ENCODE data around the gene MOV10.

MOV10 gene

GRCh38 chr1:112711041-112711440 lies 36.6 kb downstream of the MOV10 start:
- no peak overlapping the region for H2BK15ac ChIP-seq (ENCODE audit: low read length)
- no peak for DNase-seq (ENCODE audit: low spot score)
- no peak overlapping the region for H3K4me3 ChIP-seq (ENCODE audit: low read length in 2 of 2)
- peaks cover 11 to 14% of the 10 kb centered on the region in 2 donors for H3K4me1 ChIP-seq (ENCODE audit: control insufficient read depth in 2 of 2, insufficient read depth in 1 of 2, low read depth in 1 of 2, low read length in 2 of 2)
- no peak overlapping the region for H3K4ac ChIP-seq (ENCODE audit: low read length)
- no peaks in the 10 kb centered on the region for H3K79me1 ChIP-seq (ENCODE audit: low read depth, low read length)
- H3K14ac ChIP-seq (ENCODE audit: low read length), result no peak overlapping the region
- H3K18ac ChIP-seq (ENCODE audit: low read length), result no peak overlapping the region
- no peak overlapping the region for H4K8ac ChIP-seq (ENCODE audit: low read depth, low read length)
- WGBS, 2 donors (ENCODE audit: extremely low coverage in 2 of 2, insufficient read length in 2 of 2, insufficient replicate concordance in 1 of 2), result no CpG with 5 or more reads among the region's 7 CpGs
- H3K4me2 ChIP-seq (ENCODE audit: insufficient read depth, low read length, poor library complexity, severe bottlenecking), result no peak overlapping the region
- H3K27ac ChIP-seq (replicated peaks; ENCODE audit: low read length), result no peak overlapping the region
- H2AK5ac ChIP-seq (ENCODE audit: low read depth, low read length), result no peak overlapping the region
- H3K9ac ChIP-seq (ENCODE audit: low read depth, low read length, poor library complexity), result no peak overlapping the region
- no peak overlapping the region for H3K23ac ChIP-seq (ENCODE audit: low read depth, low read length, poor library complexity)
- no peak overlapping the region for H4K91ac ChIP-seq (ENCODE audit: low read depth, low read length, poor library complexity)
- no peak overlapping the region for H2AFZ ChIP-seq (ENCODE audit: low read length)
- H2BK12ac ChIP-seq (ENCODE audit: low read length), result no peak overlapping the region
- no peaks in the 10 kb centered on the region for H3K36me3 ChIP-seq (replicated peaks in 1 of 2; ENCODE audit: control insufficient read depth in 2 of 2, insufficient read depth in 2 of 2, low read length in 2 of 2)
- no peak overlapping the region for H2BK120ac ChIP-seq (ENCODE audit: low read depth, low read length)
- H2BK5ac ChIP-seq (ENCODE audit: low read length), result no peak overlapping the region
- no peaks in the 10 kb centered on the region for H3K9me3 ChIP-seq (replicated peaks in 1 of 2; ENCODE audit: control insufficient read depth in 2 of 2, insufficient read depth in 1 of 2, low read depth in 1 of 2, low read length in 2 of 2)
- H3K27me3 ChIP-seq (ENCODE audit: control insufficient read depth in 3 of 3, insufficient read depth in 3 of 3, low read depth in 1 of 3, low read length in 3 of 3), result peaks cover 8 to 68% (median 24%) of the 10 kb centered on the region in 3 experiments

- DNase-seq (ENCODE audit: low spot score), result no peak
- Histone ChIP-seq H3K14ac (ENCODE audit: low read length) (no peak overlapping the region), H3K9me3 (replicated peaks in 1 of 2; ENCODE audit: control insufficient read depth in 2 of 2, insufficient read depth in 1 of 2, low read depth in 1 of 2, low read length in 2 of 2) (no peaks in the 10 kb centered on the region), H4K8ac (ENCODE audit: low read depth, low read length) (no peak overlapping the region), H3K4me3 (ENCODE audit: low read length in 2 of 2) (no peak overlapping the region), H4K91ac (ENCODE audit: low read depth, low read length, poor library complexity) (no peak overlapping the region), H2BK15ac (ENCODE audit: low read length) (no peak overlapping the region), H3K4me2 (ENCODE audit: insufficient read depth, low read length, poor library complexity, severe bottlenecking) (no peak overlapping the region), H2AFZ (ENCODE audit: low read length) (peak overlapping the region; percentile 69), H3K79me1 (ENCODE audit: low read depth, low read length) (no peaks in the 10 kb centered on the region), H3K27ac (replicated peaks; ENCODE audit: low read length) (no peak overlapping the region), H3K23ac (ENCODE audit: low read depth, low read length, poor library complexity) (peak overlapping the region; percentile 67), H2AK5ac (ENCODE audit: low read depth, low read length) (peak overlapping the region; percentile 57), H2BK12ac (ENCODE audit: low read length) (no peak overlapping the region), H3K27me3 (ENCODE audit: control insufficient read depth in 3 of 3, insufficient read depth in 3 of 3, low read depth in 1 of 3, low read length in 3 of 3) (peaks cover 8 to 71% (median 25%) of the 10 kb centered on the region in 3 experiments), H2BK5ac (ENCODE audit: low read length) (no peak overlapping the region), H3K9ac (ENCODE audit: low read depth, low read length, poor library complexity) (peak overlapping the region; percentile 54), H3K4me1 (ENCODE audit: control insufficient read depth in 2 of 2, insufficient read depth in 1 of 2, low read depth in 1 of 2, low read length in 2 of 2) (peaks cover 11 to 15% of the 10 kb centered on the region in 2 donors), H3K4ac (ENCODE audit: low read length) (no peak overlapping the region), H2BK120ac (ENCODE audit: low read depth, low read length) (no peak overlapping the region), H3K18ac (ENCODE audit: low read length) (no peak overlapping the region), H3K36me3 (replicated peaks in 1 of 2; ENCODE audit: control insufficient read depth in 2 of 2, insufficient read depth in 2 of 2, low read length in 2 of 2) (no peaks in the 10 kb centered on the region)
- no CpG with 5 or more reads among the region's 11 CpGs for WGBS, 2 donors (ENCODE audit: extremely low coverage in 2 of 2, insufficient read length in 2 of 2, insufficient replicate concordance in 1 of 2)
These were observed 37.2 kb downstream of the MOV10 start for GRCh38 chr1:112711670-112712069.

- no peaks in the 10 kb centered on the region for H3K79me1 ChIP-seq (ENCODE audit: low read depth, low read length)
- H3K27ac ChIP-seq (replicated peaks; ENCODE audit: low read length), result no peak overlapping the region
- H3K14ac ChIP-seq (ENCODE audit: low read length), result no peak overlapping the region
- peaks cover 8 to 76% (median 25%) of the 10 kb centered on the region in 3 experiments for H3K27me3 ChIP-seq (ENCODE audit: control insufficient read depth in 3 of 3, insufficient read depth in 3 of 3, low read depth in 1 of 3, low read length in 3 of 3)
- no peak for DNase-seq (ENCODE audit: low spot score)
- peaks cover 11 to 15% of the 10 kb centered on the region in 2 donors for H3K4me1 ChIP-seq (ENCODE audit: control insufficient read depth in 2 of 2, insufficient read depth in 1 of 2, low read depth in 1 of 2, low read length in 2 of 2)
- no peak overlapping the region for H2BK15ac ChIP-seq (ENCODE audit: low read length)
- H2BK12ac ChIP-seq (ENCODE audit: low read length), result no peak overlapping the region
- no peak overlapping the region for H3K18ac ChIP-seq (ENCODE audit: low read length)
- H2AFZ ChIP-seq (ENCODE audit: low read length), result no peak overlapping the region
- peak overlapping the region; percentile 45 for H3K23ac ChIP-seq (ENCODE audit: low read depth, low read length, poor library complexity)
- no peak overlapping the region for H3K4me3 ChIP-seq (ENCODE audit: low read length in 2 of 2)
- no peak overlapping the region for H2BK120ac ChIP-seq (ENCODE audit: low read depth, low read length)
- no peak overlapping the region for H2BK5ac ChIP-seq (ENCODE audit: low read length)
- H3K9me3 ChIP-seq (replicated peaks in 1 of 2; ENCODE audit: control insufficient read depth in 2 of 2, insufficient read depth in 1 of 2, low read depth in 1 of 2, low read length in 2 of 2), result no peaks in the 10 kb centered on the region
- no peak overlapping the region for H3K4me2 ChIP-seq (ENCODE audit: insufficient read depth, low read length, poor library complexity, severe bottlenecking)
- H2AK5ac ChIP-seq (ENCODE audit: low read depth, low read length), result peak overlapping the region; percentile 66
- H3K36me3 ChIP-seq (replicated peaks in 1 of 2; ENCODE audit: control insufficient read depth in 2 of 2, insufficient read depth in 2 of 2, low read length in 2 of 2), result no peaks in the 10 kb centered on the region
- H3K9ac ChIP-seq (ENCODE audit: low read depth, low read length, poor library complexity), result no peak overlapping the region
- H4K8ac ChIP-seq (ENCODE audit: low read depth, low read length), result no peak overlapping the region
- no peak overlapping the region for H4K91ac ChIP-seq (ENCODE audit: low read depth, low read length, poor library complexity)
- H3K4ac ChIP-seq (ENCODE audit: low read length), result no peak overlapping the region
- no CpG with 5 or more reads among the region's 7 CpGs for WGBS, 2 donors (ENCODE audit: extremely low coverage in 2 of 2, insufficient read length in 2 of 2, insufficient replicate concordance in 1 of 2)
These were observed 37.7 kb downstream of the MOV10 start for GRCh38 chr1:112712191-112712590.

- Histone ChIP-seq H4K91ac (ENCODE audit: low read depth, low read length, poor library complexity) (no peak overlapping the region), H3K4me2 (ENCODE audit: insufficient read depth, low read length, poor library complexity, severe bottlenecking) (no peak overlapping the region), H3K79me1 (ENCODE audit: low read depth, low read length) (no peaks in the 10 kb centered on the region), H3K4me3 (ENCODE audit: low read length in 2 of 2) (peak overlapping the region in 1 of 2 donors; percentile 15), H3K4ac (ENCODE audit: low read length) (no peak overlapping the region), H2AK5ac (ENCODE audit: low read depth, low read length) (no peak overlapping the region), H2AFZ (ENCODE audit: low read length) (no peak overlapping the region), H4K8ac (ENCODE audit: low read depth, low read length) (no peak overlapping the region), H2BK5ac (ENCODE audit: low read length) (no peak overlapping the region), H2BK120ac (ENCODE audit: low read depth, low read length) (no peak overlapping the region), H3K36me3 (replicated peaks in 1 of 2; ENCODE audit: control insufficient read depth in 2 of 2, insufficient read depth in 2 of 2, low read length in 2 of 2) (no peaks in the 10 kb centered on the region), H3K14ac (ENCODE audit: low read length) (no peak overlapping the region), H3K4me1 (ENCODE audit: control insufficient read depth in 2 of 2, insufficient read depth in 1 of 2, low read depth in 1 of 2, low read length in 2 of 2) (peaks cover 8 to 15% of the 10 kb centered on the region in 2 donors), H3K23ac (ENCODE audit: low read depth, low read length, poor library complexity) (no peak overlapping the region), H3K9ac (ENCODE audit: low read depth, low read length, poor library complexity) (no peak overlapping the region), H2BK15ac (ENCODE audit: low read length) (no peak overlapping the region), H3K9me3 (replicated peaks in 1 of 2; ENCODE audit: control insufficient read depth in 2 of 2, insufficient read depth in 1 of 2, low read depth in 1 of 2, low read length in 2 of 2) (no peaks in the 10 kb centered on the region), H3K27ac (replicated peaks; ENCODE audit: low read length) (no peak overlapping the region), H3K27me3 (ENCODE audit: control insufficient read depth in 3 of 3, insufficient read depth in 3 of 3, low read depth in 1 of 3, low read length in 3 of 3) (peaks cover 8 to 79% (median 25%) of the 10 kb centered on the region in 3 experiments), H3K18ac (ENCODE audit: low read length) (no peak overlapping the region), H2BK12ac (ENCODE audit: low read length) (no peak overlapping the region)
- no peak for DNase-seq (ENCODE audit: low spot score)
- WGBS, 2 donors (ENCODE audit: extremely low coverage in 2 of 2, insufficient read length in 2 of 2, insufficient replicate concordance in 1 of 2), result no CpG with 5 or more reads among the region's 9 CpGs
These were observed 38.3 kb downstream of the MOV10 start for GRCh38 chr1:112712701-112713128.
